Transverse colon (tissue), 4 donors: ENCODE data around the gene ULBP3. TPM values are rescaled to one million over a fixed set of nuclear protein-coding genes. Genes with fewer than 3 reads are reported as not detected.
A peak's percentile ranks its signal among the peaks of the same experiment; 100 is the strongest.

Experiments
- DNase-seq: peaks from one replicate; pipeline ENCODE4 v3.0.0-alpha.2; 2019
- H3K27ac ChIP-seq, 4 donors: fragments of 200-600 bp; sonication (generic); 2 replicates each; pipeline ENCODE4 v1.5.1; 2016 to 2018; ENCODE audit warnings: inconsistent platforms in 4 of 4
- H3K27me3 ChIP-seq: fragments of 200-600 bp; sonication (generic); 2 replicates; pipeline ENCODE4 v1.5.1; 2017; ENCODE audit warnings: inconsistent platforms
- H3K36me3 ChIP-seq, 4 donors: fragments of 200-600 bp; sonication (generic); 2 replicates each; pipeline ENCODE4 v1.5.1; 2017 to 2019; ENCODE audit warnings: inconsistent platforms in 4 of 4
- H3K4me1 ChIP-seq, 4 donors: fragments of 200-600 bp; sonication (generic); 2 replicates each; pipeline ENCODE4 v1.5.1; 2017 to 2020; ENCODE audit warnings: inconsistent platforms in 4 of 4
- H3K4me3 ChIP-seq, 4 donors: fragments of 200-600 bp; sonication (generic); 1 replicate in 1 of 4; 2 replicates in 3 of 4; pipeline versions ENCODE4 v1.5.1 to v1.6.1; 2017 to 2019; ENCODE audit warnings: inconsistent platforms in 4 of 4
- H3K9me3 ChIP-seq, 2 donors: fragments of 200-600 bp; sonication (generic); 2 replicates each; pipeline ENCODE4 v1.5.1; 2017 to 2019; ENCODE audit warnings: inconsistent platforms in 2 of 2
- EP300 ChIP-seq: sonication (generic); formaldehyde crosslinking; IDR thresholded peaks from one replicate; pipeline ENCODE4 v1.6.1; 2017; ENCODE audit warnings: antibody characterized with exemption, low read depth
- POLR2A ChIP-seq: fragments of 450-650 bp; IDR thresholded peaks from one replicate; pipeline ENCODE4 v1.6.1; 2016; ENCODE audit warnings: antibody characterized with exemption, mild to moderate bottlenecking, moderate library complexity
- POLR2AphosphoS5 ChIP-seq, 3 donors: sonication (generic); formaldehyde crosslinking; IDR thresholded peaks; one replicate each; pipeline ENCODE4 v1.6.1; 2016; ENCODE audit warnings: antibody characterized with exemption in 3 of 3
- WGBS, 2 donors: methylation state at CpG; one replicate each; pipeline ENCODE4 v1.1.5; 2018; ENCODE audit warnings: low coverage in 1 of 2; 5-methylcytosine and 5-hydroxymethylcytosine counted together
- in situ Hi-C, 4 donors: fragments of 200-750 bp; cut with MboI; loops; one replicate each; pipeline versions ENCODE4 v1.15.0 to v1.15.1; 2017; ENCODE audit warnings: low sequenced_read_pairs in 3 of 4, low pct_ligation_motif_present in 1 of 4, low pct_unique_long_range_greater_than_20kb in 1 of 4
- intact Hi-C: fragments of 100-400 bp; cut with DNase I; formaldehyde crosslinking; loops from one replicate; pipeline ENCODE4 v1.15.1; 2023; ENCODE audit warnings: low total_unique reads
- total RNA-seq, 4 donors: library from RNA; depleted of rRNA; stranded (reverse); fragments of >200 nt; gene quantifications; one replicate each; pipeline ENCODE4 v1.1.0, GENCODE V29; 2016
- TF ChIP-seq, protein P1 (sequence below), 5 experiments: fragments of 200-600 bp in 3 of 5; fragments of 450-650 bp in 2 of 5; sonication (generic) in 3 of 5; IDR thresholded peaks; 1 replicate in 2 of 5; 2 replicates in 3 of 5; pipeline ENCODE4 v1.5.1; 2016 to 2017; ENCODE audit warnings: antibody characterized with exemption in 5 of 5, inconsistent platforms in 3 of 5, mild to moderate bottlenecking in 2 of 5, moderate library complexity in 1 of 5

ULBP3 gene
- total RNA-seq, 4 donors from 2014 or later, result 0.79 to 2.0 TPM; not detected in 2

DNA sequence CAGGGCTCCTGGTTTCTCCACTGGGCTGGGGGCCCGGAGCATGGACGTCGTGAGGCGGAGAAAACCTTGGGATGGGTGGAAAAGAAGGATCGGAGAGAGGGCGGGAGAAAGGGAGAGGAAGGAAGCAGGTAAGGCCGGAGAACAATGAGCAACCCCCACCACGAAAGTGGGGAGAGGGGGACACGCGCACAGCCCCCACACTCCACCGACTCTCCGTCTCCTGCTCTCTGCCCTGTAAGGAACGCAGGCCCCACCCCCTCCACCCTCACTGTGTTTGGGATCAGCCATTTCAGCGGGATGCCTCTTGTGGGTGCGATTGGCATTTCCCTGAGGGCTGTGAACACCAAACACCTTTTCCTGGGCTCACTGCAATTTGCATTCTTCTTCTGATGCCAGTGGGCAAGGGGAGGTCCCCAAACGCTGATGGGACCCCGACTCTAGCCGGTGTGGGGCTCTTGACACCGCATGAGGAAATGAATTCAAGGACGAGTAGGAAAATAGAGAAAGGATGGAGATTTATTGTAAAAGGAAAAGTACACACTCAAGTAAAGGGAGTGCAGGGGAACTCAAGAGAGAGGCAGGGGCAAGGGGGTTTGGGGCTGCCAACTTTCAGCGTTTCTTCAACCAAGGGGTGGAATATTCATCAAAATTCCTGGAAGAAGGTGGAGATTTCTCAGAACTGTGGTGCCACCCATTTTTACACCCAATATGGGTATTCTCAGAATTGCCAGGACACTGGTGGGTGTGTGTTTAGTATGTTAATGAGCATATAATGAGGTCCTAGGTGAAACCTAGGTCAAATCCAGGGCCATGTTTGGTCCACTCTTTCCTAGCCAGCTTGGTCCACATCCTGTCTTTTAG lies 30.5 kb downstream of the ULBP3 start:
- in situ Hi-C loops, result no loop called here
- peak overlapping the region in 1 of 4 donors; percentile 36 for H3K4me3 ChIP-seq
- peaks cover 8 to 15% (median 11%) of the 10 kb centered on the region in 4 donors for H3K4me1 ChIP-seq
- H3K36me3 ChIP-seq, result no peaks in the 10 kb centered on the region
- DNase-seq, result no peak
- no peaks in the 10 kb centered on the region for H3K9me3 ChIP-seq
- TF ChIP-seq EP300 (no peak), POLR2AphosphoS5 (IDR thresholded peaks at IDR 0.05) (no peak), POLR2A (no peak)
- TF ChIP-seq, protein P1, sequence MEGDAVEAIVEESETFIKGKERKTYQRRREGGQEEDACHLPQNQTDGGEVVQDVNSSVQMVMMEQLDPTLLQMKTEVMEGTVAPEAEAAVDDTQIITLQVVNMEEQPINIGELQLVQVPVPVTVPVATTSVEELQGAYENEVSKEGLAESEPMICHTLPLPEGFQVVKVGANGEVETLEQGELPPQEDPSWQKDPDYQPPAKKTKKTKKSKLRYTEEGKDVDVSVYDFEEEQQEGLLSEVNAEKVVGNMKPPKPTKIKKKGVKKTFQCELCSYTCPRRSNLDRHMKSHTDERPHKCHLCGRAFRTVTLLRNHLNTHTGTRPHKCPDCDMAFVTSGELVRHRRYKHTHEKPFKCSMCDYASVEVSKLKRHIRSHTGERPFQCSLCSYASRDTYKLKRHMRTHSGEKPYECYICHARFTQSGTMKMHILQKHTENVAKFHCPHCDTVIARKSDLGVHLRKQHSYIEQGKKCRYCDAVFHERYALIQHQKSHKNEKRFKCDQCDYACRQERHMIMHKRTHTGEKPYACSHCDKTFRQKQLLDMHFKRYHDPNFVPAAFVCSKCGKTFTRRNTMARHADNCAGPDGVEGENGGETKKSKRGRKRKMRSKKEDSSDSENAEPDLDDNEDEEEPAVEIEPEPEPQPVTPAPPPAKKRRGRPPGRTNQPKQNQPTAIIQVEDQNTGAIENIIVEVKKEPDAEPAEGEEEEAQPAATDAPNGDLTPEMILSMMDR (IDR thresholded peaks at IDR 0.05), result no peak
- intact Hi-C loops, result no loop called here
- peaks cover 80% of the 10 kb centered on the region for H3K27me3 ChIP-seq
- WGBS, 2 donors, result 6 to 14% methylated on average over 3 to 21 of the region's 21 CpGs
- no peak overlapping the region for H3K27ac ChIP-seq

DNA sequence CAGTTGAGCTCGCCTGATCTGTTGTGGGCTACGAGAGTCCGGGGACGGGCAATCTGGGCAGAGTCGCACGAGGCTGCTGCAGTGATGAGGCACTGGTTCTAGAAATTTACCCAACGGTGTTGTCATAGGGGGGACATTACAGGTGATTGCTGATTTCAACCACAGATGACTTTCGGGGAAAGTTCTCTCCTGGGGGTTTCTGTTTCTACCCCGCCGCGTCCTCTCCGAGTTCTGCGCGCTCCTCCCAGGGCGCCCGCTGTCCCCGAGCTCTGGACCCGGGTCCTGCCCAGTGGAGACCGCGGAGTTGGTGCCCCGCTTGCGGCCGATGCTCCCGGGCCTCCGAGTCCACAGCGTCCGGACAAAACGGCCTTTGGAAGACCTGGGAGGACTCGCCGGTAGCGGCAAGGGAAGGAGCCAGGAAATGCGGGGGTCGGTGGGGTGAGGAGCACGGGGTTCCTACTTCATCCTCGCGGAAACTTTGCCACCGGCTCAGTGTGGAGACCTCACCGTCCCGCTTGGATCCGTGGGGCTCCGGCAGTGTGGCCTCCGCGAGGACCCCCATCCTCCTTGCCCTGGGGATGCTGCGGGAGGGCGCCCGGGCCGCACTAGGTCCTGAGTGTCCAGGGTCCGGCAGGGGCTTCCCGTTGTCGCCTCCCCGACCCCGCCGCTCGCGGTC lies 31.3 kb downstream of the ULBP3 start:
- no peaks in the 10 kb centered on the region for H3K9me3 ChIP-seq
- H3K27ac ChIP-seq, result no peak overlapping the region
- TF ChIP-seq POLR2AphosphoS5 (IDR thresholded peaks at IDR 0.05), result no peak
- no peak for TF ChIP-seq POLR2A
- no peak for TF ChIP-seq EP300
- TF ChIP-seq, protein P1 (IDR thresholded peaks at IDR 0.05), result no peak
- H3K4me3 ChIP-seq, result peak overlapping the region in 1 of 4 donors; percentile 36
- H3K4me1 ChIP-seq, result peaks cover 8 to 15% (median 11%) of the 10 kb centered on the region in 4 donors
- H3K27me3 ChIP-seq, result peaks cover 86% of the 10 kb centered on the region
- in situ Hi-C loops, result no loop called here
- WGBS, 2 donors, result 5% methylated on average over 45 of the region's 55 CpGs; no CpG with 5 or more reads in 1 of the 2 donors
- H3K36me3 ChIP-seq, result no peaks in the 10 kb centered on the region
- no peak for DNase-seq
- intact Hi-C loops, result no loop called here

DNA sequence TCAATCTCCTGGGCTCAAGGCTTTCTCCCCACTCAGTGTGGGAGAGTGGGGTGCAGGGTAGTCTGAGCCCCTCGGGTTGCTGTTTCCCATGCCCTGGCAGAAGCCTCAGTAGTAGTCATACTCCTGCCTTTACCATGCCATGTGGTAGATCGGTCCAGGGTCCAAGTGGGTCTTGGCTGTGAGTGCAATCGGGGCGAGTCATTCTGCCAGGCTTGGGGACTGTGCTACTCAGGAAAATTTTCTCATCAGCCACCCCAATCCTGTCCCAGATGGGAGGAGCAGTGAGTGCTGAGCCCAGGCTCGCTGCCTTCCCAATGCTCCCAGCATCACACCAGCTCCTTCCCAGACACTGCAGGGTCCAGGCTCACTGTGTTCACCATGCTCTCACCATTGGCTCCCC lies 32.8 kb downstream of the ULBP3 start:
- Histone ChIP-seq H3K27me3 (peaks cover 79% of the 10 kb centered on the region), H3K4me3 (no peak overlapping the region), H3K4me1 (peaks cover 8 to 15% (median 11%) of the 10 kb centered on the region in 4 donors), H3K27ac (no peak overlapping the region), H3K36me3 (no peaks in the 10 kb centered on the region), H3K9me3 (no peaks in the 10 kb centered on the region)
- 78% methylated on average over 5 of the region's 5 CpGs; no CpG with 5 or more reads in 1 of the 2 donors for WGBS, 2 donors
- no peak for DNase-seq
- in situ Hi-C loops, result no loop called here
- intact Hi-C loops, result no loop called here
- TF ChIP-seq POLR2AphosphoS5 (IDR thresholded peaks at IDR 0.05) (no peak), EP300 (no peak), POLR2A (no peak)
- TF ChIP-seq, protein P1 (IDR thresholded peaks at IDR 0.05), result no peak

DNA sequence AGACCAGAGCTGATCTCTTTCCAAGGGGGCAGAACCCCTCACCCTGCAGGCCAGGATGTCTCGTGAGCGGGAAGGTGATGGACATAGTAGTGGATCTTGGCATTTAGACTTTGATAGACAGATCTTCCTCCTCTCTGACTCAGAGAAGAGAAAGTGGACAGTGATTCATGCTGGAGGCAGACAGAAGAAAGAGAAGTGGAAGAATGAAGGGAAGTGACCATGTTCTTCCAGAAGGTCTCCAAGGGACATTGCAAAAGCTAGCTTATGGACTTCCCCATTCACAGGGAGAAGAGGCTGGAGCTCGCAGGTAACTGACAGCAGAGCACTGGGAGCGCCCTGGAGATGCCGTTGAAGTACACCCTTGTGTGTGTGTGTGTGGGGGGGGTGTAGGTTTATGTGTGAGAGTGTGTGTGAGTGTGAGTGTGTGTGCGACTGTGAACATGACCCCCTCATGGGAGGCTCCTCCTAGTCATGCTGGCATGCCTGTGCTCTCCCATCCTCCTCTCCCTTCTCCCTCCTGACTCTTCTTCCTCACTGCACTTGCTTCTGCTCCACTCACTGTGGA lies 35.6 kb downstream of the ULBP3 start:
- no peak overlapping the region for H3K27ac ChIP-seq
- peaks cover 51% of the 10 kb centered on the region for H3K27me3 ChIP-seq
- in situ Hi-C loops (no loop called here), intact Hi-C loops (no loop called here)
- no peaks in the 10 kb centered on the region for H3K36me3 ChIP-seq
- H3K4me1 ChIP-seq, result peaks cover 8 to 13% (median 10%) of the 10 kb centered on the region in 4 donors
- no peaks in the 10 kb centered on the region for H3K9me3 ChIP-seq
- no peak for DNase-seq
- 88 to 90% methylated on average over 2 to 6 of the region's 6 CpGs for WGBS, 2 donors
- TF ChIP-seq POLR2AphosphoS5 (IDR thresholded peaks at IDR 0.05), result no peak
- TF ChIP-seq EP300, result no peak
- TF ChIP-seq POLR2A, result no peak
- TF ChIP-seq, protein P1 (IDR thresholded peaks at IDR 0.05), result no peak
- H3K4me3 ChIP-seq, result no peak overlapping the region
